NB4 (cell line): ENCODE results near the gene HECTD4.

ENCODE experiments used
- DNase-seq: peaks from one replicate; pipeline ENCODE4 v3.0.0; 2010; ENCODE audit warnings: low read depth
- H3K4me3 ChIP-seq: one replicate; pipeline ENCODE4 v1.5.1; 2011; ENCODE audit warnings: mild to moderate bottlenecking, low read depth, low read length, moderate library complexity
- CTCF ChIP-seq: IDR thresholded peaks from one replicate; pipeline ENCODE4 v1.5.1; 2012; ENCODE audit warnings: low read depth, low read length
- MAX ChIP-seq: IDR thresholded peaks from 2 replicates; pipeline ENCODE4 v1.6.1; 2011; ENCODE audit warnings: low read depth, low read length
- MYC ChIP-seq: IDR thresholded peaks from 2 replicates; pipeline ENCODE4 v1.6.1; 2011; ENCODE audit warnings: low read depth, low read length
- POLR2A ChIP-seq: IDR thresholded peaks from 2 replicates; pipeline ENCODE4 v1.6.1; 2011; ENCODE audit warnings: mild to moderate bottlenecking; ENCODE audit not compliant: insufficient read length; ENCODE audit errors: extremely low read depth

HECTD4 gene

GRCh38 chr12:112239881-112240280 lies 142.3 kb downstream of the HECTD4 start:
- no peak for TF ChIP-seq MAX
- no peak for TF ChIP-seq MYC
- TF ChIP-seq POLR2A = no peak
- TF ChIP-seq CTCF = no peak
- DNase-seq = no peak
- H3K4me3 ChIP-seq = no peak overlapping the region

GRCh38 chr12:112239020-112239419 lies 143.2 kb downstream of the HECTD4 start:
- no peak for TF ChIP-seq CTCF
- TF ChIP-seq MAX = no peak
- no peak for TF ChIP-seq POLR2A
- no peak overlapping the region for H3K4me3 ChIP-seq
- DNase-seq = no peak

GRCh38 chr12:112238441-112238840 lies 143.8 kb downstream of the HECTD4 start:
- no peak for DNase-seq
- TF ChIP-seq POLR2A = no peak
- TF ChIP-seq MYC = no peak
- TF ChIP-seq MAX = no peak
- no peak for TF ChIP-seq CTCF
- H3K4me3 ChIP-seq = no peak overlapping the region

GRCh38 chr12:112236786-112237185 lies 145.4 kb downstream of the HECTD4 start:
- no peak for DNase-seq
- no peak for TF ChIP-seq CTCF
- TF ChIP-seq POLR2A = no peak
- TF ChIP-seq MAX = no peak
- no peak for TF ChIP-seq MYC
- no peak overlapping the region for H3K4me3 ChIP-seq

- no peak for TF ChIP-seq MYC
- no peak for TF ChIP-seq POLR2A
- TF ChIP-seq CTCF = no peak
- no peak for TF ChIP-seq MAX
- DNase-seq = no peak
Measured at GRCh38 chr12:112236386-112236785, 145.8 kb downstream of the HECTD4 start.

GRCh38 chr12:112234303-112234702 lies 147.9 kb downstream of the HECTD4 start:
- no peak for DNase-seq
- H3K4me3 ChIP-seq = no peak overlapping the region
- TF ChIP-seq POLR2A = no peak
- TF ChIP-seq MYC = no peak
- TF ChIP-seq MAX = no peak
- no peak for TF ChIP-seq CTCF

More at GRCh38 chr12:112236386-112236785, 145.8 kb downstream of the HECTD4 start:
- H3K4me3 ChIP-seq = no peak overlapping the region
